GM12878 (cell line): ENCODE measurements around the gene VTN.

Experiments
- BRCA1 ChIP-seq: IDR thresholded peaks from 2 replicates; pipeline ENCODE4 v1.6.1; 2011; ENCODE audit warnings: low read depth, low read length, improper control_type of control experiment
- CTCF ChIP-seq, 3 experiments: IDR thresholded peaks in 2 of 3; conservative IDR thresholded peaks in 1 of 3; 2 replicates each; pipeline ENCODE4 v1.5.1; 2011; ENCODE audit warnings: low read depth in 3 of 3, low read length in 3 of 3, mild to moderate bottlenecking in 3 of 3, control low read depth in 2 of 3, moderate library complexity in 2 of 3, inconsistent platforms in 1 of 3, mixed read lengths in 1 of 3; ENCODE audit not compliant: control insufficient read depth in 2 of 3, insufficient read depth in 1 of 3; ENCODE audit errors: extremely low read depth in 1 of 3
- REST ChIP-seq: IDR thresholded peaks from 2 replicates; pipeline ENCODE4 v1.6.1; 2012; ENCODE audit warnings: mild to moderate bottlenecking, low read depth, low read length
- RFX5 ChIP-seq: IDR thresholded peaks from 2 replicates; pipeline ENCODE4 v1.6.1; 2011; ENCODE audit warnings: low read depth, low read length, improper control_type of control experiment
- STAT3 ChIP-seq: IDR thresholded peaks from 2 replicates; pipeline ENCODE4 v1.6.1; 2011; ENCODE audit warnings: low read depth, low read length, improper control_type of control experiment
- TCF3 ChIP-seq: IDR thresholded peaks from 2 replicates; pipeline ENCODE4 v1.6.1; 2012; ENCODE audit warnings: low read depth, mild to moderate bottlenecking, low read length, borderline replicate concordance; ENCODE audit not compliant: insufficient read depth

GRCh38 chr17:28396635-28397239, 26.6 kb upstream of the VTN start:
- TF ChIP-seq STAT3 = no peak
- no peak for TF ChIP-seq RFX5
- TF ChIP-seq BRCA1 = no peak
- TF ChIP-seq REST = no peak
- no peak for TF ChIP-seq CTCF (IDR thresholded peaks at IDR 0.05 in 2 of 3, conservative IDR thresholded peaks at IDR 0.05 in 1 of 3; ENCODE audit: control insufficient read depth in 2 of 3, extremely low read depth in 1 of 3, insufficient read depth in 1 of 3, low read depth in 3 of 3, low read length in 3 of 3)
- no peak for TF ChIP-seq TCF3
